H9 (cell line): Measurements from ENCODE around the gene TCERG1L. TPM values are rescaled to one million over a fixed set of nuclear protein-coding genes. Genes with fewer than 3 reads are reported as not detected.

ENCODE experiments used
- DNase-seq: peaks from one replicate; pipeline ENCODE4 v3.0.0-alpha.2; 2017
- H2AFZ ChIP-seq: one replicate; pipeline ENCODE4 v1.6.1; 2013; ENCODE audit warnings: mild to moderate bottlenecking, low read length, control low read depth, moderate library complexity
- H2AK5ac ChIP-seq: 2 replicates; pipeline ENCODE4 v1.6.1; 2013; ENCODE audit warnings: low read length, control low read depth, mixed read lengths; ENCODE audit not compliant: insufficient read length
- H2BK120ac ChIP-seq: one replicate; pipeline ENCODE4 v1.6.1; 2013; ENCODE audit warnings: low read depth, mild to moderate bottlenecking, low read length, control low read depth, inconsistent platforms; ENCODE audit not compliant: poor library complexity, severe bottlenecking
- H2BK12ac ChIP-seq: 2 replicates; pipeline ENCODE4 v1.6.1; 2013; ENCODE audit warnings: low read length, control low read depth, mixed read lengths, low read depth; ENCODE audit not compliant: insufficient read length
- H2BK15ac ChIP-seq: 2 replicates; pipeline ENCODE4 v1.6.1; 2013; ENCODE audit warnings: low read depth, low read length, control low read depth
- H2BK20ac ChIP-seq: one replicate; pipeline ENCODE4 v1.6.1; 2013; ENCODE audit warnings: low read depth, mild to moderate bottlenecking, low read length, control low read depth, inconsistent platforms; ENCODE audit not compliant: poor library complexity, severe bottlenecking
- H2BK5ac ChIP-seq: 2 replicates; pipeline ENCODE4 v1.6.1; 2013; ENCODE audit warnings: low read length, control low read depth, mixed read lengths; ENCODE audit not compliant: insufficient read length
- H3K14ac ChIP-seq: 2 replicates; pipeline ENCODE4 v1.6.1; 2013; ENCODE audit warnings: low read length, control low read depth; ENCODE audit not compliant: insufficient read depth
- H3K18ac ChIP-seq: 2 replicates; pipeline ENCODE4 v1.6.1; 2013; ENCODE audit warnings: low read depth, mild to moderate bottlenecking, mixed read lengths, low read length, control low read depth; ENCODE audit not compliant: insufficient read length
- H3K23ac ChIP-seq: 2 replicates; pipeline ENCODE4 v1.6.1; 2013; ENCODE audit warnings: low read length, control low read depth, mixed read lengths, low read depth; ENCODE audit not compliant: insufficient read length
- H3K23me2 ChIP-seq: 2 replicates; pipeline ENCODE4 v1.6.1; 2013; ENCODE audit warnings: low read depth, mild to moderate bottlenecking, mixed read lengths, low read length, control low read depth; ENCODE audit not compliant: insufficient read length, poor library complexity, severe bottlenecking
- H3K27ac ChIP-seq: 2 replicates; pipeline ENCODE4 v1.5.1; 2013; ENCODE audit warnings: low read length, control low read depth, mixed read lengths, low read depth; ENCODE audit not compliant: insufficient read length
- H3K27me3 ChIP-seq: 2 replicates; pipeline ENCODE4 v1.6.1; 2013; ENCODE audit warnings: low read length, control low read depth, inconsistent platforms; ENCODE audit not compliant: insufficient read depth
- H3K4ac ChIP-seq: 2 replicates; pipeline ENCODE4 v1.6.1; 2013; ENCODE audit warnings: low read depth, mild to moderate bottlenecking, control low read depth, inconsistent platforms, low read length, moderate library complexity
- H3K4me1 ChIP-seq: 2 replicates; pipeline ENCODE4 v1.6.1; 2013; ENCODE audit warnings: low read length, control low read depth, inconsistent platforms; ENCODE audit not compliant: insufficient read depth
- H3K4me2 ChIP-seq: 2 replicates; pipeline ENCODE4 v1.6.1; 2013; ENCODE audit warnings: low read length, control low read depth, mixed read lengths; ENCODE audit not compliant: insufficient read length, insufficient read depth
- H3K56ac ChIP-seq: 2 replicates; pipeline ENCODE4 v1.6.1; 2013; ENCODE audit warnings: low read depth, mild to moderate bottlenecking, mixed read lengths, low read length, control low read depth; ENCODE audit not compliant: insufficient read length
- H3K79me1 ChIP-seq: 2 replicates; pipeline ENCODE4 v1.6.1; 2013; ENCODE audit warnings: low read depth, mild to moderate bottlenecking, moderate library complexity, low read length, control low read depth, inconsistent platforms; ENCODE audit not compliant: insufficient read depth, poor library complexity, severe bottlenecking
- H3K79me2 ChIP-seq: 2 replicates; pipeline ENCODE4 v1.6.1; 2013; ENCODE audit warnings: low read length, control low read depth, inconsistent platforms; ENCODE audit not compliant: insufficient read depth
- H3K9ac ChIP-seq: 2 replicates; pipeline ENCODE4 v1.6.1; 2013; ENCODE audit warnings: low read length, control low read depth, mixed read lengths; ENCODE audit not compliant: insufficient read length; ENCODE audit errors: extremely low read depth
- H3K9me3 ChIP-seq: one replicate; pipeline ENCODE4 v1.6.1; 2013; ENCODE audit warnings: low read depth, low read length, inconsistent platforms; ENCODE audit not compliant: control insufficient read depth
- H3T11ph ChIP-seq: one replicate; pipeline ENCODE4 v1.6.1; 2013; ENCODE audit warnings: mild to moderate bottlenecking, low read length, control low read depth, inconsistent platforms
- H4K20me1 ChIP-seq: one replicate; pipeline ENCODE4 v1.6.1; 2013; ENCODE audit not compliant: control insufficient read depth, insufficient read length, insufficient read depth
- H4K5ac ChIP-seq: 2 replicates; pipeline ENCODE4 v1.6.1; 2013; ENCODE audit warnings: low read depth, mild to moderate bottlenecking, mixed read lengths, low read length, control low read depth; ENCODE audit not compliant: insufficient read length
- H4K8ac ChIP-seq: replicated peaks from 2 replicates; pipeline ENCODE4 v1.6.1; 2013; ENCODE audit warnings: low read length, control low read depth, mixed read lengths, low read depth; ENCODE audit not compliant: insufficient read length
- H4K91ac ChIP-seq: 2 replicates; pipeline ENCODE4 v1.6.1; 2013; ENCODE audit warnings: low read depth, mild to moderate bottlenecking, moderate library complexity, mixed read lengths, low read length, control low read depth; ENCODE audit not compliant: insufficient read length
- H3K27ac Mint-ChIP-seq, 3 experiments: 2 replicates in 2 of 3; 3 replicates in 1 of 3; pipeline ENCODE4 v1.8.0; 2020 to 2021; ENCODE audit warnings: mixed read lengths in 3 of 3, mild to moderate bottlenecking in 1 of 3, moderate library complexity in 1 of 3
- H3K27me3 Mint-ChIP-seq: 2 replicates; pipeline ENCODE4 v1.8.0; 2021; ENCODE audit warnings: low read depth, mild to moderate bottlenecking, moderate library complexity, mixed read lengths
- H3K36me3 Mint-ChIP-seq, 3 experiments: 2 replicates in 2 of 3; 3 replicates in 1 of 3; pipeline ENCODE4 v1.8.0; 2020 to 2021; ENCODE audit warnings: low read depth in 3 of 3, mixed read lengths in 3 of 3; ENCODE audit not compliant: insufficient read depth in 1 of 3
- H3K4me1 Mint-ChIP-seq, 2 experiments: 2 replicates each; pipeline ENCODE4 v1.8.0; 2020; ENCODE audit warnings: mixed read lengths in 2 of 2
- H3K4me3 Mint-ChIP-seq, 2 experiments: 2 replicates in 1 of 2; 3 replicates in 1 of 2; pipeline ENCODE4 v1.8.0; 2020 to 2021; ENCODE audit warnings: mild to moderate bottlenecking in 2 of 2, mixed read lengths in 2 of 2, moderate library complexity in 1 of 2
- H3K9me3 Mint-ChIP-seq, 2 experiments: 2 replicates in 1 of 2; 3 replicates in 1 of 2; pipeline ENCODE4 v1.8.0; 2020; ENCODE audit warnings: mild to moderate bottlenecking in 2 of 2, mixed read lengths in 2 of 2, moderate library complexity in 1 of 2
- WGBS: extraction: QIAGEN DNeasy Blood & Tissue Kit; methylation state at CpG from one replicate; pipeline ENCODE4 v1.1.7; 2013; ENCODE audit warnings: missing lambda C conversion rate, low lambda C conversion rate, mixed read lengths; ENCODE audit not compliant: insufficient read length; ENCODE audit errors: extremely low coverage; 5-methylcytosine and 5-hydroxymethylcytosine counted together
- total RNA-seq: library from RNA; stranded (reverse); gene quantifications from 2 replicates; pipeline ENCODE4 v1.2.1, GENCODE V29; 2021
- TF ChIP-seq, protein P1 (sequence below): fragments of 200-600 bp; sonication (generic); conservative IDR thresholded peaks from 3 replicates; pipeline ENCODE4 v1.8.0; 2021; ENCODE audit warnings: antibody characterized with exemption, mild to moderate bottlenecking

Gene TCERG1L
- total RNA-seq, 1 experiment from 2014 or later = 3.3 TPM

DNA sequence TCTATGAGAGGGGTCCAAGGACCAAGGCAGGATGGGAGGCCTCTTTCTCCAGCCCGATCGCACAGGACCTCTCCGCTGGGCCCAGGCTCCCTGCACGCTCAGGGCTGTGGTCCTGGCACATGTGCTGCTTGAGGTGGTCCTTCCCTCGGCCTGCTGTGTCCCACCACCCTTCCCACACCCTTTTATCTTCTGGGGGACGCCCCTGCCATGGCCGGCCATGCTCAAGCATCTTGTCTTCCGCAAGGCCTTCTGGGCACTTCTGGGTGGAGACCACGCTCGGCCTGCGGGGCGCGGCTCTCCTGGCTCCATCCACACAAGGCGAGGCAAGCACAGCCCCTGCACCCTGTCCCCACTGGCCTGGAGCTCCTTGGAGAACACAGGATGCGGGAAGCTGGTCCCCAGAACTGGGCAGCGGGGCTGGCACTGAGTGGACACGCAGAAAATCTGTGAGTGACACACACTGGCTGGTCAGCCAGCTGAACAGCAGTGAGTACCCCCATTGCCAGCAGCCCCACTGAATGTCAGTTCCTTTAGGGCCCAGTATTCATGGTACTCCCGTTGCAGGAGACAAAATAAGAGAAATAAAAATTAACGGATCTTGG, 115.9 kb downstream of the TCERG1L start:
- no peaks in the 10 kb centered on the region for H3K79me1 ChIP-seq
- Mint-ChIP-seq H3K36me3 (no peaks in the 10 kb centered on the region), H3K27ac (no peak overlapping the region), H3K27me3 (no peaks in the 10 kb centered on the region; the same call in 1 of the 2 replicates), H3K4me1 (peaks cover 4 to 9% of the 10 kb centered on the region in 2 experiments), H3K4me3 (no peak overlapping the region), H3K9me3 (no peaks in the 10 kb centered on the region)
- no peaks in the 10 kb centered on the region for H3K79me2 ChIP-seq
- H4K20me1 ChIP-seq = no peaks in the 10 kb centered on the region
- DNase-seq = peak; percentile 20
- no peak overlapping the region for H3K56ac ChIP-seq
- H4K91ac ChIP-seq = no peak overlapping the region
- H2BK20ac ChIP-seq = no peak overlapping the region
- no peak overlapping the region; the same call in 1 of the 2 replicates for H3K14ac ChIP-seq
- H2BK12ac ChIP-seq = no peak overlapping the region
- H3K23ac ChIP-seq = no peak overlapping the region
- no peak overlapping the region for H2BK15ac ChIP-seq
- H3K18ac ChIP-seq = no peak overlapping the region
- no peaks in the 10 kb centered on the region for H3K27me3 ChIP-seq
- H3T11ph ChIP-seq = no peak overlapping the region
- H3K23me2 ChIP-seq = no peaks in the 10 kb centered on the region
- H3K9ac ChIP-seq = no peak overlapping the region
- H3K4me1 ChIP-seq = no peaks in the 10 kb centered on the region
- H3K4me2 ChIP-seq = no peak overlapping the region
- H4K8ac ChIP-seq = no peak overlapping the region
- no peak overlapping the region for H2AK5ac ChIP-seq
- no peaks in the 10 kb centered on the region for H3K9me3 ChIP-seq
- no peak overlapping the region for H2BK5ac ChIP-seq
- H4K5ac ChIP-seq = no peak overlapping the region
- H2BK120ac ChIP-seq = no peak overlapping the region
- TF ChIP-seq, protein P1, sequence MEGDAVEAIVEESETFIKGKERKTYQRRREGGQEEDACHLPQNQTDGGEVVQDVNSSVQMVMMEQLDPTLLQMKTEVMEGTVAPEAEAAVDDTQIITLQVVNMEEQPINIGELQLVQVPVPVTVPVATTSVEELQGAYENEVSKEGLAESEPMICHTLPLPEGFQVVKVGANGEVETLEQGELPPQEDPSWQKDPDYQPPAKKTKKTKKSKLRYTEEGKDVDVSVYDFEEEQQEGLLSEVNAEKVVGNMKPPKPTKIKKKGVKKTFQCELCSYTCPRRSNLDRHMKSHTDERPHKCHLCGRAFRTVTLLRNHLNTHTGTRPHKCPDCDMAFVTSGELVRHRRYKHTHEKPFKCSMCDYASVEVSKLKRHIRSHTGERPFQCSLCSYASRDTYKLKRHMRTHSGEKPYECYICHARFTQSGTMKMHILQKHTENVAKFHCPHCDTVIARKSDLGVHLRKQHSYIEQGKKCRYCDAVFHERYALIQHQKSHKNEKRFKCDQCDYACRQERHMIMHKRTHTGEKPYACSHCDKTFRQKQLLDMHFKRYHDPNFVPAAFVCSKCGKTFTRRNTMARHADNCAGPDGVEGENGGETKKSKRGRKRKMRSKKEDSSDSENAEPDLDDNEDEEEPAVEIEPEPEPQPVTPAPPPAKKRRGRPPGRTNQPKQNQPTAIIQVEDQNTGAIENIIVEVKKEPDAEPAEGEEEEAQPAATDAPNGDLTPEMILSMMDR = no peak
- no CpG with 5 or more reads among the region's 19 CpGs for WGBS
- no peak overlapping the region for H3K4ac ChIP-seq
- no peak overlapping the region for H2AFZ ChIP-seq
- H3K27ac ChIP-seq = no peak overlapping the region
